Spleen (tissue), 11 donors: ENCODE measurements around the gene COL23A1. TPM values are rescaled to one million over a fixed set of nuclear protein-coding genes. Genes with fewer than 3 reads are reported as not detected.
A peak's percentile ranks its signal among the peaks of the same experiment; 100 is the strongest.

ENCODE experiments used
- DNase-seq: peaks from one replicate; pipeline ENCODE4 v3.0.0-alpha.2; 2020
- H3K27ac ChIP-seq, 8 donors: fragments of 200-600 bp; sonication (generic) in 7 of 8; 1 replicate in 4 of 8; 2 replicates in 4 of 8; pipeline versions ENCODE4 v1.5.0 to v1.8.0; 2016 to 2021; ENCODE audit warnings: inconsistent platforms in 4 of 8, mild to moderate bottlenecking in 4 of 8, moderate library complexity in 1 of 8
- H3K27me3 ChIP-seq, 7 donors: fragments of 200-600 bp; sonication (generic) in 6 of 7; replicated peaks in 1 of 7; 1 replicate in 4 of 7; 2 replicates in 3 of 7; pipeline versions ENCODE4 v1.5.0 to v1.8.0; 2016 to 2021; ENCODE audit warnings: inconsistent platforms in 3 of 7, mild to moderate bottlenecking in 1 of 7
- H3K36me3 ChIP-seq, 6 donors: fragments of 200-600 bp; sonication (generic) in 5 of 6; 1 replicate in 4 of 6; 2 replicates in 2 of 6; pipeline versions ENCODE4 v1.5.0 to v1.8.0; 2016 to 2021; ENCODE audit warnings: inconsistent platforms in 2 of 6
- H3K4me1 ChIP-seq, 6 donors: fragments of 200-600 bp; sonication (generic) in 5 of 6; 1 replicate in 3 of 6; 2 replicates in 3 of 6; pipeline versions ENCODE4 v1.5.0 to v1.8.0; 2016 to 2021; ENCODE audit warnings: inconsistent platforms in 3 of 6
- H3K4me3 ChIP-seq, 8 donors: fragments of 200-600 bp; sonication (generic) in 7 of 8; 1 replicate in 4 of 8; 2 replicates in 4 of 8; pipeline versions ENCODE4 v1.5.0 to v1.8.0; 2016 to 2021; ENCODE audit warnings: inconsistent platforms in 4 of 8, mild to moderate bottlenecking in 4 of 8, moderate library complexity in 2 of 8
- H3K9me3 ChIP-seq, 8 donors: fragments of 200-600 bp; sonication (generic) in 7 of 8; 1 replicate in 4 of 8; 2 replicates in 4 of 8; pipeline versions ENCODE4 v1.5.0 to v1.8.0; 2016 to 2021; ENCODE audit warnings: inconsistent platforms in 4 of 8
- CTCF ChIP-seq, 11 experiments: fragments of 200-600 bp in 7 of 11; fragments of 450-650 bp in 4 of 11; sonication (generic) in 4 of 11; IDR thresholded peaks in 8 of 11; conservative IDR thresholded peaks in 3 of 11; 1 replicate in 7 of 11; 2 replicates in 4 of 11; pipeline versions ENCODE4 v1.4.0 to v1.8.0; 2016 to 2021; ENCODE audit warnings: antibody characterized with exemption in 11 of 11, inconsistent platforms in 4 of 11, mild to moderate bottlenecking in 1 of 11
- POLR2A ChIP-seq, 3 donors: fragments of 450-650 bp; IDR thresholded peaks; one replicate each; pipeline ENCODE4 v1.5.1; 2017; ENCODE audit warnings: antibody characterized with exemption in 3 of 3, mild to moderate bottlenecking in 1 of 3
- POLR2AphosphoS5 ChIP-seq, 3 donors: sonication (generic); formaldehyde crosslinking; IDR thresholded peaks; one replicate each; pipeline ENCODE4 v1.5.1; 2017; ENCODE audit warnings: antibody characterized with exemption in 3 of 3
- WGBS, 5 donors: extraction: QIAGEN DNeasy Blood & Tissue Kit in 3 of 5; methylation state at CpG; one replicate each; pipeline versions ENCODE4 v1.1.5 to v1.1.7; 2013 to 2018; 5-methylcytosine and 5-hydroxymethylcytosine counted together
- intact Hi-C: fragments of 100-400 bp; cut with DNase I; formaldehyde crosslinking; loops from one replicate; pipeline ENCODE4 v1.15.0; 2023; ENCODE audit warnings: low total_unique reads
- polyA plus RNA-seq, 3 donors: library from polyadenylated mRNA; stranded (reverse); fragments of 200-250 nt; gene quantifications; one replicate each; pipeline ENCODE4 v1.2.1, GENCODE V29; 2013
- total RNA-seq, 7 donors: library from RNA; depleted of rRNA in 3 of 7; stranded (reverse); fragments of >200 nt in 3 of 7; fragmentation: NEBNext Ultra II Directional in 4 of 7; extraction: Animal tissue kit (Norgen Biotek cat#: 25700) in 4 of 7; gene quantifications; one replicate each; pipeline versions ENCODE4 v1.1.0 to v1.2.1, GENCODE V29; 2016 to 2021
- donor health status: healthy with polysubstance abuse.
- donor health status: DM: no; HTN: no; CAD: no; lungs with moderate emphysema.
- donor health status: DM: no; HTN: no; CAD: no.
- donor health status: Bipolar disorder and iron deficiency.
- donor health status: healthy.
- donor health status: DM: no; HTN: no; CAD: no.
- donor health status: DM: yes; HTN: yes; CAD: no.

The COL23A1 gene
- total and polyA plus RNA-seq, 10 donors, result 0.63 to 3.8 (median 1.9) TPM

- DNase-seq, result no peak
- intact Hi-C loops, result no loop called here
- 91 to 94% (median 92%) methylated on average over 12 of the region's 12 CpGs for WGBS, 5 donors
- Histone ChIP-seq H3K27me3 (peaks cover 0 to 2% (median 0%) of the 10 kb centered on the region in 7 donors), H3K4me1 (peaks cover 0 to 8% (median 0%) of the 10 kb centered on the region in 6 donors), H3K36me3 (no peaks in the 10 kb centered on the region), H3K27ac (no peak overlapping the region), H3K9me3 (no peaks in the 10 kb centered on the region), H3K4me3 (no peak overlapping the region)
- TF ChIP-seq POLR2AphosphoS5 (IDR thresholded peaks at IDR 0.05) (no peak), CTCF (IDR thresholded peaks at IDR 0.05 in 8 of 11, conservative IDR thresholded peaks at IDR 0.05 in 3 of 11) (no peak), POLR2A (IDR thresholded peaks at IDR 0.05) (no peak)
These were observed 190.5 kb downstream of the COL23A1 start for GRCh38 chr5:178399701-178400095.

DNA sequence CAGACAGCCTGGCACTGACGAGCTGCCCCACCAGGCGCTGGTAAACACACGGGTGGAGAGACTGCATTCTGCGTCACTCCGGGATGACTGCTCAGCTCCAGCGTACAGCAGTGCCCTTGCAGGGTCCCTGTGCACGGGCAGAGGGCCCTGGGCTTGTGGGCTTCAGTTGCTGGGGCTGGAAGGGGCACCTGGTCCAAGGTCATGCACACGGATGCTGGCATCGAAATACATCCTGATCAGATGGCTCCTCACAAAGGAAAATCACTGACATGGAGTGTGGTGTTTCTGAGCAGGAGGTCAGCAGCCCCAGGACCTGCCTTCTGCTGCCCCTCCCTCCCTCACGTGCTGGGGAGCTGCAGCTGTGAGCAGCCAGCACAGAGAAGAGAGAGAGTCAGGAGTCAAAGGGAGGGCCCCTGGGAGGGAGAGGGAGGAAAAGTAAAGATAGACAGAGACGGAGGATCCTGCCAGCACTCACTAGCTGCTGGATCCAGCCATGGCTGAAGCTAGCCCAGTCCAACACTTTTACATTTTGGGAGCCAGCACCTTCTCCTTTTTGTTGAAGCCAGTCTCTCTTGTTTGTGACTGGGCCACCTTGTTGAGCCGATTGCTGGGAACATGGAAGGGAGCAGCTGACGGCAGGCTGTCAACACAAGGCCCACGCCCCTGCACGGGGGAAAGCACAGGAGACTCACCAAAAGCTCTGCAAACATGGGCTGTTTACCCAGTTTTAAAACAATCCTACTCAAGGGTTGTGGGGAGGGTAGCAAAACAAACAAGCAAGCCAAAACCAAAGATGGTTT is 191.1 kb downstream of the COL23A1 start:
- H3K27me3 ChIP-seq, result peaks cover 0 to 2% (median 0%) of the 10 kb centered on the region in 7 donors
- intact Hi-C loops, result no loop called here
- no peak overlapping the region for H3K4me3 ChIP-seq
- no peaks in the 10 kb centered on the region for H3K36me3 ChIP-seq
- no peak for DNase-seq
- H3K4me1 ChIP-seq, result peaks cover 0 to 13% (median 0%) of the 10 kb centered on the region in 6 donors
- H3K27ac ChIP-seq, result no peak overlapping the region
- WGBS, 5 donors, result 63 to 77% (median 72%) methylated on average over 13 to 15 of the region's 15 CpGs
- no peaks in the 10 kb centered on the region for H3K9me3 ChIP-seq
- TF ChIP-seq POLR2AphosphoS5 (IDR thresholded peaks at IDR 0.05) (no peak), CTCF (IDR thresholded peaks at IDR 0.05 in 8 of 11, conservative IDR thresholded peaks at IDR 0.05 in 3 of 11) (no peak), POLR2A (IDR thresholded peaks at IDR 0.05) (no peak)

DNA sequence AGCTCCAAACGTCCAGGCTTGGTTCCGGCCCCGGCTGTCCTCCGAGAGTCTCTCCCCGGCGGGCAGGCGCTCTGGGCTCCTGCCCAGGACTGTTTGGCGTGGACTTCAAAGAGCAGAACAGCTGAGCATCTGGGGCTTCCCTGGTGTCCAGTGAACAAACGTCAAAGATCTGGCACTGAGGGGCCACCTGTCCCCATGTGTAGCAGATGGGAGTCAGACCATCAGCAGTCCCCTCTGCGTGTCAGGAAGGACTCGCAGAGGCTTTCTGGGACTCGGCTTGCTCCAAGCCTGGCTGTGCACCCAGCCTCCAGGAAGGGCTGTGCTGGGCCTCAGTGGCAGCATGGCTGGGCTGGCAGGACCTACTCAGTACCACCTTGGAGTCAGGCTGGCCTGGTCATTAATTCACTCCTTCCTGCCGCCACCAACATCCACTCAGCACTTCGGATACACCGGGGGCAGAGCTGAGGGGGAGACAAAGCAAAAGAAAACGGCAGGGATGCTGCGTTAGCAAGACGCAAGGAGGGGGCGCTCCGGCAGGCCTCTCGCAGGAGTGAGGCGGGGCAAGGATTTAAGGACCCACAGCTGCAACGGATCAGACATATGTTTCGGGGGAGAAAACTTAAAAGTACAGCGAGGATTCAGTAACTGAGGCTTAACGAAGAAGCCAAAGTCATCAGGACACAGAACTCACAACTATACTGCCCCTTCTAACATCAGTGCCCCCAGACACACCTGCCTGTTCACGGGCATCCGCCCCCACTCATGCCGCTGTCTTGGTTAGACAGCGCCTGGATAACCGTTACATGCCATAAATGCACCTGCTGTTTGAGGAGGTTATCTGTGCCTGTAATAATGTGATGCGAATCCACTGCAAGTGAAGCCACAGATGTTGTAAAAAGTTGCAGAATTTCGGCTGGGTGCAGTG is 193.1 kb downstream of the COL23A1 start:
- Histone ChIP-seq H3K9me3 (no peaks in the 10 kb centered on the region), H3K4me3 (no peak overlapping the region), H3K36me3 (no peaks in the 10 kb centered on the region), H3K27ac (no peak overlapping the region), H3K27me3 (peaks cover 0 to 2% (median 0%) of the 10 kb centered on the region in 7 donors), H3K4me1 (peaks cover 0 to 33% (median 12%) of the 10 kb centered on the region in 6 donors)
- peak; percentile 41 for DNase-seq
- TF ChIP-seq POLR2A (IDR thresholded peaks at IDR 0.05), result no peak
- no peak for TF ChIP-seq CTCF (IDR thresholded peaks at IDR 0.05 in 8 of 11, conservative IDR thresholded peaks at IDR 0.05 in 3 of 11)
- TF ChIP-seq POLR2AphosphoS5 (IDR thresholded peaks at IDR 0.05), result no peak
- intact Hi-C loops, result no loop called here
- WGBS, 5 donors, result 71 to 76% (median 76%) methylated on average over 21 to 33 of the region's 33 CpGs
